ENCODE data around the gene MMP1.

- TF ChIP-seq, protein P1, sequence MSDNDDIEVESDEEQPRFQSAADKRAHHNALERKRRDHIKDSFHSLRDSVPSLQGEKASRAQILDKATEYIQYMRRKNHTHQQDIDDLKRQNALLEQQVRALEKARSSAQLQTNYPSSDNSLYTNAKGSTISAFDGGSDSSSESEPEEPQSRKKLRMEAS (IDR thresholded peaks at IDR 0.05), result no peak
- TF ChIP-seq, protein P2, sequence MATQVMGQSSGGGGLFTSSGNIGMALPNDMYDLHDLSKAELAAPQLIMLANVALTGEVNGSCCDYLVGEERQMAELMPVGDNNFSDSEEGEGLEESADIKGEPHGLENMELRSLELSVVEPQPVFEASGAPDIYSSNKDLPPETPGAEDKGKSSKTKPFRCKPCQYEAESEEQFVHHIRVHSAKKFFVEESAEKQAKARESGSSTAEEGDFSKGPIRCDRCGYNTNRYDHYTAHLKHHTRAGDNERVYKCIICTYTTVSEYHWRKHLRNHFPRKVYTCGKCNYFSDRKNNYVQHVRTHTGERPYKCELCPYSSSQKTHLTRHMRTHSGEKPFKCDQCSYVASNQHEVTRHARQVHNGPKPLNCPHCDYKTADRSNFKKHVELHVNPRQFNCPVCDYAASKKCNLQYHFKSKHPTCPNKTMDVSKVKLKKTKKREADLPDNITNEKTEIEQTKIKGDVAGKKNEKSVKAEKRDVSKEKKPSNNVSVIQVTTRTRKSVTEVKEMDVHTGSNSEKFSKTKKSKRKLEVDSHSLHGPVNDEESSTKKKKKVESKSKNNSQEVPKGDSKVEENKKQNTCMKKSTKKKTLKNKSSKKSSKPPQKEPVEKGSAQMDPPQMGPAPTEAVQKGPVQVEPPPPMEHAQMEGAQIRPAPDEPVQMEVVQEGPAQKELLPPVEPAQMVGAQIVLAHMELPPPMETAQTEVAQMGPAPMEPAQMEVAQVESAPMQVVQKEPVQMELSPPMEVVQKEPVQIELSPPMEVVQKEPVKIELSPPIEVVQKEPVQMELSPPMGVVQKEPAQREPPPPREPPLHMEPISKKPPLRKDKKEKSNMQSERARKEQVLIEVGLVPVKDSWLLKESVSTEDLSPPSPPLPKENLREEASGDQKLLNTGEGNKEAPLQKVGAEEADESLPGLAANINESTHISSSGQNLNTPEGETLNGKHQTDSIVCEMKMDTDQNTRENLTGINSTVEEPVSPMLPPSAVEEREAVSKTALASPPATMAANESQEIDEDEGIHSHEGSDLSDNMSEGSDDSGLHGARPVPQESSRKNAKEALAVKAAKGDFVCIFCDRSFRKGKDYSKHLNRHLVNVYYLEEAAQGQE (IDR thresholded peaks at IDR 0.05; ENCODE audit: low read depth), result no peak
- TF ChIP-seq YY1 (IDR thresholded peaks at IDR 0.05; ENCODE audit: low read depth), result no peak
- no peak for TF ChIP-seq TAF1 (IDR thresholded peaks at IDR 0.05; ENCODE audit: low read depth)
- TF ChIP-seq RAD21 (IDR thresholded peaks at IDR 0.05; ENCODE audit: low read depth), result no peak
- no peak for TF ChIP-seq CEBPB (IDR thresholded peaks at IDR 0.05)
- TF ChIP-seq TCF12 (IDR thresholded peaks at IDR 0.05; ENCODE audit: low read depth), result no peak
- no peak for TF ChIP-seq EGR1 (IDR thresholded peaks at IDR 0.05)
- no peak for TF ChIP-seq EP300 (IDR thresholded peaks at IDR 0.05; ENCODE audit: borderline replicate concordance)
- TF ChIP-seq, protein P3, sequence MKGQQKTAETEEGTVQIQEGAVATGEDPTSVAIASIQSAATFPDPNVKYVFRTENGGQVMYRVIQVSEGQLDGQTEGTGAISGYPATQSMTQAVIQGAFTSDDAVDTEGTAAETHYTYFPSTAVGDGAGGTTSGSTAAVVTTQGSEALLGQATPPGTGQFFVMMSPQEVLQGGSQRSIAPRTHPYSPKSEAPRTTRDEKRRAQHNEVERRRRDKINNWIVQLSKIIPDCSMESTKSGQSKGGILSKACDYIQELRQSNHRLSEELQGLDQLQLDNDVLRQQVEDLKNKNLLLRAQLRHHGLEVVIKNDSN (IDR thresholded peaks at IDR 0.05), result no peak
Observed at GRCh38 chr11:102837156-102837555, 39.2 kb upstream of the MMP1 start.
